ENCODE results near the gene NEK9.

The NEK9 gene

GRCh38 chr14:75083271-75083670 is 43.6 kb downstream of the NEK9 start:
- TF ChIP-seq, protein P1, sequence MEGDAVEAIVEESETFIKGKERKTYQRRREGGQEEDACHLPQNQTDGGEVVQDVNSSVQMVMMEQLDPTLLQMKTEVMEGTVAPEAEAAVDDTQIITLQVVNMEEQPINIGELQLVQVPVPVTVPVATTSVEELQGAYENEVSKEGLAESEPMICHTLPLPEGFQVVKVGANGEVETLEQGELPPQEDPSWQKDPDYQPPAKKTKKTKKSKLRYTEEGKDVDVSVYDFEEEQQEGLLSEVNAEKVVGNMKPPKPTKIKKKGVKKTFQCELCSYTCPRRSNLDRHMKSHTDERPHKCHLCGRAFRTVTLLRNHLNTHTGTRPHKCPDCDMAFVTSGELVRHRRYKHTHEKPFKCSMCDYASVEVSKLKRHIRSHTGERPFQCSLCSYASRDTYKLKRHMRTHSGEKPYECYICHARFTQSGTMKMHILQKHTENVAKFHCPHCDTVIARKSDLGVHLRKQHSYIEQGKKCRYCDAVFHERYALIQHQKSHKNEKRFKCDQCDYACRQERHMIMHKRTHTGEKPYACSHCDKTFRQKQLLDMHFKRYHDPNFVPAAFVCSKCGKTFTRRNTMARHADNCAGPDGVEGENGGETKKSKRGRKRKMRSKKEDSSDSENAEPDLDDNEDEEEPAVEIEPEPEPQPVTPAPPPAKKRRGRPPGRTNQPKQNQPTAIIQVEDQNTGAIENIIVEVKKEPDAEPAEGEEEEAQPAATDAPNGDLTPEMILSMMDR (conservative IDR thresholded peaks at IDR 0.05; ENCODE audit: low read length) = no peak
- H3K4me3 ChIP-seq (ENCODE audit: low read length) = no peak overlapping the region
- no peak for DNase-seq (ENCODE audit: low read depth)

- TF ChIP-seq, protein P1 (conservative IDR thresholded peaks at IDR 0.05; ENCODE audit: low read length) = no peak
- H3K4me3 ChIP-seq (ENCODE audit: low read length) = no peak overlapping the region
- no peak for DNase-seq (ENCODE audit: low read depth)
Measured at GRCh38 chr14:75081660-75082229, 45.1 kb downstream of the NEK9 start.

GRCh38 chr14:75079521-75079920 is 47.3 kb downstream of the NEK9 start:
- TF ChIP-seq, protein P1 (conservative IDR thresholded peaks at IDR 0.05; ENCODE audit: low read length) = no peak
- H3K4me3 ChIP-seq (ENCODE audit: low read length) = no peak overlapping the region
- no peak for DNase-seq (ENCODE audit: low read depth)

DNA sequence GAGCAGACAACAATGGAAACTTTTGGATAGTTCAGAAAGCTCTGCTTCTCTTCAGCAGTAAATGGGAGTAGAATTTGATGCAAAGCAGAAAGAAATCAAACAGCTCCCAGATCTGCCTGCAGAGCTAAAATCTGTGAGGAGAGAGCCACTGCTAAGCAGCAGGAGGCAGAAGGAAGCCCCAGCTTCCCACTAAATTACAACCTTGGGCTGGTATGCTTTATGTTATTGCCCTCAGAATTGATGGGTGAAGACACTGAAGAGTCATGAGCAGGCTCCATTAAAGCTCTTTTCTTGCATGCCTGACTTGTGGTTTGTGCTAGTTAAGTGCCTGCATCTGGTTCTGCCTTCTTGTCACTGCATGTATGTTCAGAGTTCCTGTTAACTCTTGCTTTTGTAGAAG is 49.1 kb downstream of the NEK9 start:
- TF ChIP-seq, protein P1 (conservative IDR thresholded peaks at IDR 0.05; ENCODE audit: low read length) = no peak
- no peak overlapping the region for H3K4me3 ChIP-seq (ENCODE audit: low read length)
- DNase-seq (ENCODE audit: low read depth) = peak; percentile 49

DNA sequence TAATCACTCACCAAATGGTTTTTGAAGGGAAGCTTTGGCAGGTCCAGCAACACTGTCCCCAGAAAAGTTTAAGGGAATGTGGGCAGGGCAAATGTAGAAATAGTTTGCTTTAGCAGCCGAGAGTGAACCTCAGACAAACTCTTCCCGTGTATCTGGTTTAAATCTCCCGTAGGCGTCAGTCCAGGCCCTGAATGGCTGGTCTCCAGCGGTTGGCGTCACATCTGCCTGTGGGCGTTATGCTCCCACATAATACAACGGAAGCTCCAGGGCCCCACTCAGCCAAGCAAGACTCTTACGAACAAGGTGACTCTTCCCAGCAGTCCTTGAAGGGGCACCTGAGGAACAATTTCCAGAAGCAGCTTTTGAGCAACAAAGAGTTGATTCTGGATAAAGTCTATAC is 56.5 kb downstream of the NEK9 start:
- TF ChIP-seq, protein P1 (conservative IDR thresholded peaks at IDR 0.05; ENCODE audit: low read length) = no peak
- no peak overlapping the region for H3K4me3 ChIP-seq (ENCODE audit: low read length)
- DNase-seq (ENCODE audit: low read depth) = peak; percentile 62

- no peak for DNase-seq (ENCODE audit: low read depth)
- TF ChIP-seq, protein P1 (conservative IDR thresholded peaks at IDR 0.05; ENCODE audit: low read length) = no peak
- peak overlapping the region; percentile 71 for H3K4me3 ChIP-seq (ENCODE audit: low read length)
Measured at GRCh38 chr14:75069811-75070145, 57.1 kb downstream of the NEK9 start.

DNA sequence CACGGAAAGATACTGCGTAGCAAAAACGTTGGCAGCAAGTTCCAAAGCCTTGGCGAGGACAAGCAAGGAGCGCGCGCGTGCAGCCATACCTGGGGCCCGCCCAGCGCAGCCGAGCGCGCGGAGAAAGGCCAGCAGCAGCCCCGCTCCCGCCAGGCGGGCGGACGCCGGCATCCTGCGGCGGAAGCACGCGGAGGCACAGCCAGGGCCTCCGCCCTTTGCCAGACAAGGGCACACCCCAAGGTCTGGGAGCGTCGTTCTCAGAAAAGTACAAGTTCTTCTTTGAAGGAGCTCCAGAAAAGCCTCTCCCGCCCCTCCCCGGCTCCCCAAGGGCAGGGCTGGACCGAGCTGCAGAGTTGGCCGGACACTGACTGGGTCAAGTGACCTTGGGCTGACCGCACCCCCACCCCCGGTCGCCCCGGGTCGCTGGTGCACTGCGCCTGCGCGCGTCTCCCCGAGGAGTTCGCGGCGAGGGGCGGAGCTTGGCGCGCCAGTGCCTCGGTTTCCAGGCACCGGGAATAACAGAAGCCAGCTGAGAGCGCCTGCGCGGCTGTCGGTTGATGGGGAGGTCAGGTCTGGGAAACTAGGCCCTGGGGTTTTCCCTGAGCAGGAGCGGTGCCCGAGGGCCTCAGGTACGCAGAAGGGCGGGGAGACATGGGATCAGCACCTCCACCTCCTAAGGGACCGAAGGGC is 57.6 kb downstream of the NEK9 start, which contains the start of gene ZC2HC1C:
ZC2HC1C (plus strand) TSS at position 521 of the 690 bp plus-strand sequence. CDS start 933 bp downstream, outside the sequence.
- peak; percentile 83 for DNase-seq (ENCODE audit: low read depth)
- TF ChIP-seq, protein P1 (conservative IDR thresholded peaks at IDR 0.05; ENCODE audit: low read length) = no peak
- H3K4me3 ChIP-seq (ENCODE audit: low read length) = peak within 1 kb of the TSS; percentile 71

Data from AG10803 (cell line).